ENCODE data around the gene CAVIN3. TPM values are rescaled to one million over a fixed set of nuclear protein-coding genes. Genes with fewer than 3 reads are reported as not detected.

Gene CAVIN3, protein sequence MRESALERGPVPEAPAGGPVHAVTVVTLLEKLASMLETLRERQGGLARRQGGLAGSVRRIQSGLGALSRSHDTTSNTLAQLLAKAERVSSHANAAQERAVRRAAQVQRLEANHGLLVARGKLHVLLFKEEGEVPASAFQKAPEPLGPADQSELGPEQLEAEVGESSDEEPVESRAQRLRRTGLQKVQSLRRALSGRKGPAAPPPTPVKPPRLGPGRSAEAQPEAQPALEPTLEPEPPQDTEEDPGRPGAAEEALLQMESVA
- total RNA-seq (2022; extraction: Qiagen RNA extraction; ENCODE audit: low read depth): 24.9 to 33.9 TPM (median 27.9 TPM) in 5 replicates

DNA sequence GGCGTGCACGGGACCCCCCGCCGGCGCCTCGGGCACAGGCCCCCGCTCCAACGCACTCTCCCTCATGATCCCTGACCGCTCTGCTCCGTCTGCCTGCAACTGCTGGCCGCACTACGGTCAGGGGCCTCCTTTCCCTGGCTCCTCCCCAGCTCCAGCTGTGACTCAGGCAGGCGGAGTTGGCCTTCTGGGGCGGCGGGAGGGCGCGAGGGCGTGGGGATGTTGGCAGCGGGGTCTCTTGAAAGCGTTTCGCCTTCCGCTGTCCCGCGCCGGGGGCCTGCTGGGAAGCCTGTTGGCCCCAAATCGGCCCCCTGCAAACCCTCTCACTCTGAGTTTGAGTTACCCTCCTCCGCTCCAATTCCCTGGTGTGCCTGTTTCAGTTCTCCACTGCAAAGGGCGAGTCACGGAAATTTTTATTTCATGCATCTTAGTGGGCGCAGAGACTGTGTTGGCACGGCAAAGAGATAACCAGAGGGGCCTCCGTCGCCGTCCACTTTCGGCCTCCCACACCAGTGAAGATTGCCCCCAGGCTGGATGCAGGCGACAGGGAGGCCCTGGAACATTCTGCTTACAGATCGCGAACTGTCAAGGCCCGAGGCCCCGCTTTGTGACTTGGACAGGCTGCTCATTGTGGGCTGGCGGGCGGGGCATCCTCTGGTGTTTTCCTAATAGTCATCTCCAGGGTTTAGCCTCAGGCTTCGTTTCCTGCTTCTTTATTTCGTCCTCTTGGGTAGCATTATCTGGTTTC, at the start of gene CAVIN3:
Gene CAVIN3, minus strand, starts transcription at position 91 of the 745 bp plus-strand sequence. Its CDS starts 25 bp downstream, at position 66.

Other genes with a start within 250 kb of the CAVIN3 start
- not detected in 5 replicates for gene OR56B4, start 212.8 kb downstream of the CAVIN3 start, total RNA-seq (2022; extraction: Qiagen RNA extraction; ENCODE audit: low read depth)
- gene OR52B2, start 150.2 kb downstream of the CAVIN3 start, total RNA-seq (2022; extraction: Qiagen RNA extraction; ENCODE audit: low read depth): not detected in 5 replicates
- not detected in 5 replicates for gene OR52W1, start 121.3 kb downstream of the CAVIN3 start, total RNA-seq (2022; extraction: Qiagen RNA extraction; ENCODE audit: low read depth)
- not detected in 5 replicates for gene C11orf42, start 114.9 kb downstream of the CAVIN3 start, total RNA-seq (2022; extraction: Qiagen RNA extraction; ENCODE audit: low read depth)
- gene FHIP1B, start 85.9 kb downstream of the CAVIN3 start, total RNA-seq (2022; extraction: Qiagen RNA extraction; ENCODE audit: low read depth): 15.1 to 19.4 TPM (median 16.2 TPM) in 5 replicates
- 0.06 to 0.18 TPM in 2 of 5 replicates, not detected in the others for gene CNGA4, start 81.4 kb downstream of the CAVIN3 start, total RNA-seq (2022; extraction: Qiagen RNA extraction; ENCODE audit: low read depth)
- gene CCKBR, start 60.7 kb downstream of the CAVIN3 start, total RNA-seq (2022; extraction: Qiagen RNA extraction; ENCODE audit: low read depth): not detected in 5 replicates
- gene SMPD1, start 70.0 kb upstream of the CAVIN3 start, total RNA-seq (2022; extraction: Qiagen RNA extraction; ENCODE audit: low read depth): 9.9 to 12.3 TPM (median 11.3 TPM) in 5 replicates
- gene APBB1, start 98.6 kb upstream of the CAVIN3 start, total RNA-seq (2022; extraction: Qiagen RNA extraction; ENCODE audit: low read depth): 18.1 to 23.2 TPM (median 18.6 TPM) in 5 replicates
- gene HPX, start 120.5 kb upstream of the CAVIN3 start, total RNA-seq (2022; extraction: Qiagen RNA extraction; ENCODE audit: low read depth): 0.31 to 0.65 TPM (median 0.55 TPM) in 5 replicates
- gene TRIM3, start 153.4 kb upstream of the CAVIN3 start, total RNA-seq (2022; extraction: Qiagen RNA extraction; ENCODE audit: low read depth): 13.6 to 20.7 TPM (median 17.7 TPM) in 5 replicates
- 55.9 to 64.6 TPM (median 58.3 TPM) in 5 replicates for gene ARFIP2, start 160.8 kb upstream of the CAVIN3 start, total RNA-seq (2022; extraction: Qiagen RNA extraction; ENCODE audit: low read depth)
- 26.4 to 35.2 TPM (median 33.0 TPM) in 5 replicates for gene TIMM10B, start 161.0 kb upstream of the CAVIN3 start, total RNA-seq (2022; extraction: Qiagen RNA extraction; ENCODE audit: low read depth)
- 2.6 to 3.8 TPM (median 3.3 TPM) in 5 replicates for gene DNHD1, start 176.8 kb upstream of the CAVIN3 start, total RNA-seq (2022; extraction: Qiagen RNA extraction; ENCODE audit: low read depth)

All from A549 treated with CpdA at 1 μM for 4 hours (cell line).